Lower lobe of right lung (tissue), 2 donors: ENCODE results near the gene CD83. TPM values are rescaled to one million over a fixed set of nuclear protein-coding genes. Genes with fewer than 3 reads are reported as not detected.

ENCODE experiments used
- ATAC-seq, 2 donors: fragments of 200-7000 bp; cut with Tn5 transposase; one replicate each; pipeline ENCODE4 v1.9.1; 2020 to 2022; ENCODE audit warnings: mild to moderate bottlenecking in 2 of 2, moderate library complexity in 2 of 2
- DNase-seq: peaks from one replicate; pipeline ENCODE4 v3.0.0-alpha.2; 2020
- H3K27ac ChIP-seq: fragments of 200-600 bp; one replicate; pipeline ENCODE4 v1.8.0; 2022
- H3K27me3 ChIP-seq: fragments of 200-600 bp; one replicate; pipeline ENCODE4 v1.8.0; 2022; ENCODE audit warnings: low read depth
- H3K36me3 ChIP-seq: fragments of 200-600 bp; one replicate; pipeline ENCODE4 v1.8.0; 2022; ENCODE audit warnings: mild to moderate bottlenecking
- H3K4me1 ChIP-seq: fragments of 200-600 bp; one replicate; pipeline ENCODE4 v1.8.0; 2022
- H3K4me3 ChIP-seq: fragments of 200-600 bp; one replicate; pipeline ENCODE4 v1.8.0; 2022; ENCODE audit warnings: mild to moderate bottlenecking
- H3K9me3 ChIP-seq: fragments of 200-600 bp; one replicate; pipeline ENCODE4 v1.8.0; 2022
- CTCF ChIP-seq: fragments of 200-600 bp; IDR thresholded peaks from one replicate; pipeline ENCODE4 v1.8.0; 2022; ENCODE audit warnings: antibody characterized with exemption, mild to moderate bottlenecking
- intact Hi-C: fragments of 100-400 bp; cut with DNase I; formaldehyde crosslinking; loops from one replicate; pipeline ENCODE4 v1.11.0; 2022
- total RNA-seq: library from RNA; stranded (reverse); fragmentation: NEBNext Ultra II Directional; extraction: Animal tissue kit (Norgen Biotek cat#: 25700); gene quantifications from one replicate; pipeline ENCODE4 v1.2.1, GENCODE V29; 2021
- donor health status: DM: no; HTN: yes; CAD: no; lungs with severe emphysema.

Gene CD83
- total RNA-seq, 1 donor from 2014 or later = 25.0 TPM

GRCh38 chr6:14126191-14126590 is 8.6 kb downstream of the CD83 start:
- intact Hi-C loops = no loop called here
- H3K4me1 ChIP-seq = peaks cover 38% of the 10 kb centered on the region
- ATAC-seq = no peak

GRCh38 chr6:14127611-14128010 is 10.0 kb downstream of the CD83 start:
- ATAC-seq (no peak), DNase-seq (no peak)
- no peaks in the 10 kb centered on the region for H3K27me3 ChIP-seq
- intact Hi-C loops = no loop called here
- no peaks in the 10 kb centered on the region for H3K9me3 ChIP-seq
- TF ChIP-seq CTCF = no peak
- H3K27ac ChIP-seq = no peak overlapping the region
- no peak overlapping the region for H3K4me3 ChIP-seq
- peaks cover 16% of the 10 kb centered on the region for H3K36me3 ChIP-seq
- peaks cover 32% of the 10 kb centered on the region for H3K4me1 ChIP-seq

More at GRCh38 chr6:14126191-14126590, 8.6 kb downstream of the CD83 start:
- H3K27me3 ChIP-seq = no peaks in the 10 kb centered on the region
- no peak for DNase-seq
- no peak overlapping the region for H3K27ac ChIP-seq
- no peak for TF ChIP-seq CTCF
- H3K9me3 ChIP-seq = no peaks in the 10 kb centered on the region
- no peak overlapping the region for H3K4me3 ChIP-seq
- H3K36me3 ChIP-seq = peaks cover 9% of the 10 kb centered on the region

DNA sequence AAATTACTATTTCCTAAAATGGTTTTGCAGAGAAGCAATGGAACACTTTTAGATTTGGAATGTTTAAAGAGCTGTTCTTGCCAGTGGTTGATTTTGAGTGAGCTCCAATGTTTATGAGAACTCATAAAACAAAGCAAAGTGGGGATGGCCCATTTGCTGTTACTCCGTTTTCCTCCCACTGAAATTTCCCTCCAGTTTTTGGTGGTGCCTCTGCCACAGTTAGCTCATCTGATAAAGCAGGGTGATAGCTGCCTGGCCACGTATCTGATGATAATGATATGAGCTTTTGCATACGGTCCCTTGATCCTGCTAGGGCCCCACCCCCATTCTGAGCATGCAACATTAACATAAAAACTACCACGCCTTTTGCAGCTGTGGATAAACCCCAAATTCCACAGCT is 10.4 kb downstream of the CD83 start:
- Histone ChIP-seq H3K4me3 (no peak overlapping the region), H3K36me3 (peaks cover 20% of the 10 kb centered on the region), H3K27me3 (no peaks in the 10 kb centered on the region), H3K9me3 (no peaks in the 10 kb centered on the region), H3K27ac (no peak overlapping the region), H3K4me1 (peaks cover 28% of the 10 kb centered on the region)
- DNase-seq = no peak
- intact Hi-C loops = no loop called here
- no peak for TF ChIP-seq CTCF
- ATAC-seq = no peak

GRCh38 chr6:14128746-14129145 is 11.2 kb downstream of the CD83 start:
- Histone ChIP-seq H3K36me3 (peaks cover 27% of the 10 kb centered on the region), H3K27me3 (no peaks in the 10 kb centered on the region), H3K4me3 (no peak overlapping the region), H3K4me1 (peaks cover 21% of the 10 kb centered on the region), H3K9me3 (no peaks in the 10 kb centered on the region), H3K27ac (no peak overlapping the region)
- TF ChIP-seq CTCF = no peak
- DNase-seq (no peak), ATAC-seq (no peak)
- intact Hi-C loops = no loop called here

DNA sequence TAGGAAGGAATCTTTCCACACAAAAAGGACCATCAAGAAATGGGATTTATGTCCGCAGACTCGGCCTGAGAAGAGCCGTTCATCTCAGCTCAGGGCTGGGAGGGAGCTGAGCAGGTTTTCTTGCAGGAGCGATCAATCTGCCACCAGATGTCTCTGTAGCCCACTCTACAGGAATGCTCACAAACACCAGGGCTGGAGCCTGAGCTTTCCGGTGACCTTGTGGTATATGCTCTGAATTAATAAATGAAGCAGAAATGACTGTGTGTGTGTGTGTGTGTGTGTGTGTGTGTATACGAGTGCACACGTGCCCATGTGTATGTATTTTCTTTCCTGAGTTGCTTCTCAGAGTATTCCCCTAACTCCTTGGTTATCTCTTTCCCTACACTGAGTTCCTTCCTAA is 12.0 kb downstream of the CD83 start:
- H3K4me3 ChIP-seq = no peak overlapping the region
- DNase-seq = no peak
- no peaks in the 10 kb centered on the region for H3K9me3 ChIP-seq
- no peak overlapping the region for H3K27ac ChIP-seq
- intact Hi-C loops = no loop called here
- ATAC-seq = peak; percentile 65 to 81
- no peaks in the 10 kb centered on the region for H3K27me3 ChIP-seq
- H3K4me1 ChIP-seq = peaks cover 21% of the 10 kb centered on the region
- peak; percentile 52 for TF ChIP-seq CTCF
- peaks cover 35% of the 10 kb centered on the region for H3K36me3 ChIP-seq
